Calu3 (cell line): ENCODE data around the gene SLC44A1. TPM values are rescaled to one million over a fixed set of nuclear protein-coding genes. Genes with fewer than 3 reads are reported as not detected.

Experiments used
- Bru-seq: library from RNA; stranded (reverse); fragments of 400-500 nt; gene quantifications from one replicate; lab custom pipeline; 2021; lab: Mats Ljungman, UMichigan
- BruChase-seq, 2 experiments: library from RNA; stranded (reverse); fragments of 400-500 nt; gene quantifications; one replicate each; lab custom pipeline; 2021; lab: Mats Ljungman, UMichigan
- BruUV-seq: library from RNA; stranded (reverse); fragments of 400-500 nt; replicated peaks from 2 replicates; lab custom pipeline; 2021; lab: Mats Ljungman, UMichigan
- CTCF ChIA-PET: fragments of 300-600 bp; sonication (Branson Sonifier 250); formaldehyde crosslinking; loops from one replicate; lab custom pipeline; 2022; ENCODE audit warnings: antibody characterized with exemption; lab: Charles Lee
- DNase-seq: peaks from one replicate; pipeline ENCODE4 v3.0.0; 2022
- H3K27ac Mint-ChIP-seq: one replicate; pipeline ENCODE4 v1.8.0; 2022; ENCODE audit warnings: mixed read lengths; ENCODE audit not compliant: unreplicated experiment
- H3K27me3 Mint-ChIP-seq: one replicate; pipeline ENCODE4 v1.8.0; 2022; ENCODE audit warnings: mixed read lengths; ENCODE audit not compliant: unreplicated experiment
- H3K36me3 Mint-ChIP-seq: one replicate; pipeline ENCODE4 v1.8.0; 2022; ENCODE audit warnings: mild to moderate bottlenecking, moderate library complexity, mixed read lengths; ENCODE audit not compliant: insufficient read depth, unreplicated experiment
- H3K4me1 Mint-ChIP-seq: one replicate; pipeline ENCODE4 v1.8.0; 2022; ENCODE audit warnings: mild to moderate bottlenecking, low read depth, mixed read lengths; ENCODE audit not compliant: unreplicated experiment
- H3K4me3 Mint-ChIP-seq: one replicate; pipeline ENCODE4 v1.8.0; 2022; ENCODE audit warnings: mild to moderate bottlenecking, low read depth, moderate library complexity, mixed read lengths; ENCODE audit not compliant: unreplicated experiment
- H3K9me3 Mint-ChIP-seq: one replicate; pipeline ENCODE4 v1.8.0; 2022; ENCODE audit warnings: low read depth, mixed read lengths; ENCODE audit not compliant: unreplicated experiment
- intact Hi-C: fragments of 100-400 bp; cut with micrococcal nuclease; formaldehyde crosslinking; loops from one replicate; pipeline ENCODE4 v1.10.0; 2022; ENCODE audit not compliant: unreplicated experiment
- long read RNA-seq: library from polyadenylated mRNA; stranded (forward); transcript quantifications from one replicate; pipeline ENCODE4 v2.0.0, GENCODE V29; 2022
- total RNA-seq: library from RNA; stranded (reverse); gene quantifications from 2 replicates; pipeline ENCODE4 v1.2.3, GENCODE V29; 2022
- TF ChIP-seq, protein P1 (sequence below): fragments of 200-600 bp; IDR thresholded peaks from one replicate; pipeline ENCODE4 v1.8.0; 2022; ENCODE audit warnings: antibody characterized with exemption; ENCODE audit not compliant: unreplicated experiment

SLC44A1 gene
- 36.6 and 41.2 TPM in 2 replicates for total RNA-seq
- percentile 67 among the genes with signal in this experiment for Bru-seq, nascent RNA
- BruChase-seq, experiment 1, labeled RNA remaining after a 6-hour chase, result percentile 61 among the genes with signal in this experiment
- BruChase-seq, experiment 2, labeled RNA remaining after a 2-hour chase, result percentile 55 among the genes with signal in this experiment
- long read RNA-seq, full-length matches to known transcripts, result 34 of 54 reads
- long read RNA-seq, partial matches to known transcripts, result 5 of 54 reads
- long read RNA-seq, other reads (novel, unspliced or antisense), result 15 of 54 reads

- CTCF ChIA-PET, result interaction anchor here (0.8 to 2.1 kb wide), 9 partner anchors 20 to 381 kb away, joined by 3 to 6 read pairs (median 5); no protein-coding TSS in a partner anchor
- H3K9me3 Mint-ChIP-seq, result no peaks in the 10 kb centered on the region
- no TSS peak for BruUV-seq
- peaks cover 7% of the 10 kb centered on the region for H3K4me1 Mint-ChIP-seq
- peak within 1 kb of the TSS; percentile 96 for H3K4me3 Mint-ChIP-seq
- intact Hi-C loops, result no loop called here
- peak; percentile 95 for DNase-seq
- TF ChIP-seq, protein P1, sequence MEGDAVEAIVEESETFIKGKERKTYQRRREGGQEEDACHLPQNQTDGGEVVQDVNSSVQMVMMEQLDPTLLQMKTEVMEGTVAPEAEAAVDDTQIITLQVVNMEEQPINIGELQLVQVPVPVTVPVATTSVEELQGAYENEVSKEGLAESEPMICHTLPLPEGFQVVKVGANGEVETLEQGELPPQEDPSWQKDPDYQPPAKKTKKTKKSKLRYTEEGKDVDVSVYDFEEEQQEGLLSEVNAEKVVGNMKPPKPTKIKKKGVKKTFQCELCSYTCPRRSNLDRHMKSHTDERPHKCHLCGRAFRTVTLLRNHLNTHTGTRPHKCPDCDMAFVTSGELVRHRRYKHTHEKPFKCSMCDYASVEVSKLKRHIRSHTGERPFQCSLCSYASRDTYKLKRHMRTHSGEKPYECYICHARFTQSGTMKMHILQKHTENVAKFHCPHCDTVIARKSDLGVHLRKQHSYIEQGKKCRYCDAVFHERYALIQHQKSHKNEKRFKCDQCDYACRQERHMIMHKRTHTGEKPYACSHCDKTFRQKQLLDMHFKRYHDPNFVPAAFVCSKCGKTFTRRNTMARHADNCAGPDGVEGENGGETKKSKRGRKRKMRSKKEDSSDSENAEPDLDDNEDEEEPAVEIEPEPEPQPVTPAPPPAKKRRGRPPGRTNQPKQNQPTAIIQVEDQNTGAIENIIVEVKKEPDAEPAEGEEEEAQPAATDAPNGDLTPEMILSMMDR, result no peak
- H3K36me3 Mint-ChIP-seq, result peaks cover 24% of the 10 kb centered on the region
- H3K27ac Mint-ChIP-seq, result peak within 1 kb of the TSS; percentile 70
- H3K27me3 Mint-ChIP-seq, result no peaks in the 10 kb centered on the region
These were observed at the start of gene SLC44A1 for GRCh38 chr9:105244003-105244733. Gene SLC44A1 (plus strand): TSS chr9:105244651. CDS start chr9:105244869, 218 bp downstream.

DNA sequence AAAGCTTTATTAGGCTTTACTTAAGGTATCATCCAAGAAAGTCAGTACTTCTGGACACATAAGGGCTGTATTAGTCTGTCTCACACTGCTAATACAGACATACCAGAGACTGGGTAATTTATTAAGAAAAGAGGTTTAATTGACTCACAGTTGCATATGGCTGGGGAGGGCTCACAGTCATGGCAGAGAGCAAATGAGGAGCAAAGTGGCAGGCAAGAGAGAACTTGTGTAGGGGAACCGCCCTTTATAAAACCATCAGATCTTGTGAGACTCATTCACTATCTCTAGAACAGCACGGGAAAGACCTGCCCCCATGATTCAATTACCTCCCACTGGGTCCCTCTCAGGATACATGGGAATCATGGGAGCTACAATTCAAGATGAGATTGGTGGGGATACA, 49.2 kb upstream of the SLC44A1 start:
- H3K27me3 Mint-ChIP-seq, result no peaks in the 10 kb centered on the region
- intact Hi-C loops, result no loop called here
- no peak overlapping the region for H3K27ac Mint-ChIP-seq
- no peaks in the 10 kb centered on the region for H3K9me3 Mint-ChIP-seq
- CTCF ChIA-PET, result no interaction called here
- no peak for DNase-seq
- no TSS peak for BruUV-seq
- H3K36me3 Mint-ChIP-seq, result no peaks in the 10 kb centered on the region
- H3K4me3 Mint-ChIP-seq, result no peak overlapping the region
- TF ChIP-seq, protein P1, result no peak
- H3K4me1 Mint-ChIP-seq, result peaks cover 14% of the 10 kb centered on the region

- DNase-seq, result no peak
- H3K27ac Mint-ChIP-seq, result no peak overlapping the region
- no peaks in the 10 kb centered on the region for H3K9me3 Mint-ChIP-seq
- no TSS peak for BruUV-seq
- TF ChIP-seq, protein P1, result no peak
- H3K4me3 Mint-ChIP-seq, result no peak overlapping the region
- no peaks in the 10 kb centered on the region for H3K4me1 Mint-ChIP-seq
- CTCF ChIA-PET, result no interaction called here
- no peaks in the 10 kb centered on the region for H3K27me3 Mint-ChIP-seq
- no peaks in the 10 kb centered on the region for H3K36me3 Mint-ChIP-seq
- intact Hi-C loops, result loop anchor here (2.0 kb wide), 1 partner anchor 21 kb away; no protein-coding TSS in a partner anchor
These were observed 46.4 kb upstream of the SLC44A1 start for GRCh38 chr9:105198023-105198422.

GRCh38 chr9:105198865-105199264, 45.6 kb upstream of the SLC44A1 start:
- Mint-ChIP-seq H3K36me3 (no peaks in the 10 kb centered on the region), H3K9me3 (no peaks in the 10 kb centered on the region), H3K4me3 (no peak overlapping the region), H3K27ac (no peak overlapping the region), H3K4me1 (no peaks in the 10 kb centered on the region), H3K27me3 (no peaks in the 10 kb centered on the region)
- CTCF ChIA-PET, result no interaction called here
- DNase-seq, result no peak
- intact Hi-C loops, result loop anchor here (2.0 kb wide), 1 partner anchor 20 kb away; no protein-coding TSS in a partner anchor
- no TSS peak for BruUV-seq
- TF ChIP-seq, protein P1, result no peak
